PC-9 (cell line): ENCODE results near the gene CDH11.

Source experiments
- CTCF ChIP-seq: fragments of 200-600 bp; sonication (generic); conservative IDR thresholded peaks from 2 replicates; pipeline ENCODE4 v1.6.1; 2017; ENCODE audit warnings: mixed run types, antibody characterized with exemption, mild to moderate bottlenecking, moderate library complexity
- EZH2 ChIP-seq: fragments of 200-600 bp; sonication (generic); IDR thresholded peaks from 2 replicates; pipeline ENCODE4 v1.8.0; 2017; ENCODE audit warnings: antibody characterized with exemption, low read depth

GRCh38 chr16:64983963-64984362, 137.9 kb downstream of the CDH11 start:
- no peak; the same call in 1 of the 2 replicates for TF ChIP-seq CTCF
- TF ChIP-seq EZH2, result no peak
